Effector memory CD4-positive, alpha-beta T cell (primary cell): Measurements from ENCODE around the gene PER2.

Experiments used
- DNase-seq, 3 donors: peaks; one replicate each; pipeline ENCODE4 v3.0.0-alpha.2; 2020
- H3K27ac ChIP-seq: 2 replicates; pipeline ENCODE4 v1.7.0; 2013; ENCODE audit warnings: mild to moderate bottlenecking, low read length, moderate library complexity; ENCODE audit not compliant: insufficient read depth, poor library complexity, severe bottlenecking
- H3K27me3 ChIP-seq: replicated peaks from 2 replicates; pipeline ENCODE4 v1.7.0; 2013; ENCODE audit warnings: mild to moderate bottlenecking, low read length; ENCODE audit not compliant: insufficient read depth, control insufficient read depth, poor library complexity, severe bottlenecking
- H3K36me3 ChIP-seq: 2 replicates; pipeline ENCODE4 v1.7.0; 2013; ENCODE audit warnings: mild to moderate bottlenecking, low read length, moderate library complexity; ENCODE audit not compliant: control insufficient read depth, insufficient read depth
- H3K4me1 ChIP-seq: 2 replicates; pipeline ENCODE4 v1.7.0; 2013; ENCODE audit warnings: low read length, mild to moderate bottlenecking; ENCODE audit not compliant: control insufficient read depth, insufficient read depth, poor library complexity, severe bottlenecking
- H3K4me3 ChIP-seq: 2 replicates; pipeline ENCODE4 v1.7.0; 2013; ENCODE audit warnings: low read length, low read depth, mild to moderate bottlenecking; ENCODE audit not compliant: insufficient read depth, poor library complexity, severe bottlenecking
- H3K9me3 ChIP-seq: 2 replicates; pipeline ENCODE4 v1.7.0; 2013; ENCODE audit warnings: mild to moderate bottlenecking, low read length, moderate library complexity; ENCODE audit not compliant: control insufficient read depth

Gene PER2

DNA sequence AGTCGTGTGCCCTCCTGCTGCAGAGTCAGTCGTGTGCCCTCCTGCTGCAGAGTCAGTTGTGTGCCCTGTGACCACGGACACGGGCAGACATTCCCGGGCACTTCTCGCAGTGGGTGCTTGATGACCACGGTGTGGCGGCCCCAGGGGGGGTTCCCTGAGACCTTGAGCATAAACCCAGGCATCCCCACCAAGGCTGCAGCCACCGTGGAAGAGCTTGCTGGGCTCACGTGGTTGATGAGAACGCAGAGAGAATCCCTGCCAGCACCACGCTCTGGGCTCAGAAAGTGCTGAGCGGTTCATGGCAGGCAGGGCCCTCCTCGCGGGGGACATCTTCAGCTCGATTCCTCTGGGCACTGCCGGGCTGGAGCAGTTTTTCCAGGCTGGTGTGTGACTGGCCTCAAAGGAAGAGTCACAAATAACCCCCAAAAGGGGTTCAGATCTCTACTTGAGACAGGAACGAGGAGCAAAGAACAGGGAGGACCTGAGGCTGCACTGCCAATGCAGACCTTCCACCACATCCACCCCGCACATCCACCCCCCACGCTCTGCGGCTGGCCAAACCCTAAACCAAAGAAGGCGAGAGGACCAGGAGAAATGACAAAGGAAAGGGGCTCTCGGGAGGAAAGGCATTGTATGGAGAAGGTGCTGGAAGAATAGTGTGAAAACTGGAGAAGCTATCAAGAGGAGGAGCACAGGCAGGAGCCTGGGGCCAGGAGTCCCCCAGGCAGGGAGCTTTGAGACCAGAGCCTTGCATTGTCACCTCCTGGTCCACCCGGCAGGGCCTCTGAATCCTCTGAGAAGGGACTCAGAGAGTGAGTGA is 8.4 kb upstream of the PER2 start:
- H3K9me3 ChIP-seq = no peaks in the 10 kb centered on the region
- no peaks in the 10 kb centered on the region for H3K4me1 ChIP-seq
- no peak overlapping the region for H3K4me3 ChIP-seq
- H3K27me3 ChIP-seq = no peaks in the 10 kb centered on the region
- no peaks in the 10 kb centered on the region for H3K36me3 ChIP-seq
- no peak for DNase-seq
- H3K27ac ChIP-seq = no peak overlapping the region

DNA sequence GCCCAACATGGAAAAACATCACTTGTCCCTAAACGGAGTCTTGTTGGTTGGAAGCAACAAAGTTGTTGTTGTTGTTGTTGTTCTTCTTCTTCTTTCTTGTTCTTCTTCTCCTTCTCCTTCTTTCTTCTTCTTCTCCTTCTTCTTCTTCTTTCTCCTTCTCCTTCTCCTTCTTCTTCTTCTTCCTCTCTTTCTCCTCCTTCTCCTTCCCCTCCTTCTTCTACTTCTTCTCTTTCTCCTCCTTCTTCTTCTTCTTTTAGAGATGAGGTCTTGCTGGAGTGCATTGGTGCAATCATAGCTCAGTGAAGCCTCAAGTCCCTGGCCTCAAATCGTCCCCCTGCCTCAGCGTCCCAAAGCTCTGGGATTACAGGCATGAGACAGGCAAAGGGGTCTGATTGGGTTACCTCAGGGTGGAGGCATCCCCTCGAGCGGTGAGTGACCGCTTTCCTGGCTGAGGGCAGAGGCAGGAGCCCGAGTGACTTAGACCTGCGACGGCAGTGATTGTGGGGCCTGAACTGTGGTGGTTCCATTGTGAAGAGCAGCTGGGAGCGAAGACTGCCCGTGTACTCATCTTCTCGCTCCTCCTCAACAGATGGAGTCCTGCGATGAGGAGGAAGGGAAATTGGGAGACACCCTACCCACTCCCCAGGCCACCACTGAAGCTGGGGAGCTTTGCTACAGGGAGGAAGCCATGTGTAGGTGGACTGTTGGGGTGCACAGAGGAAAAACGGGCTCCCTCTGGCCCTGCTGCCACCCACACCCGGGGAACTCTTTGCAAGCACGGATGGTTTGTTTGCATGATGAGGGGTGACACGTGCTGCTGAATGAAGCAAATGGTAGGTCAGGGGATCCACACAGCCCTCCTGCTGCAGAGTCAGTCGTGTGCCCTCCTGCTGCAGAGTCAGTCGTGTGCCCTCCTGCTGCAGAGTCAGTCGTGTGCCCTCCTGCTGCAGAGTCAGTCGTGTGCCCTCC is 7.0 kb upstream of the PER2 start:
- no peaks in the 10 kb centered on the region for H3K27me3 ChIP-seq
- DNase-seq = no peak
- no peak overlapping the region for H3K27ac ChIP-seq
- no peaks in the 10 kb centered on the region for H3K36me3 ChIP-seq
- H3K4me3 ChIP-seq = no peak overlapping the region
- H3K4me1 ChIP-seq = no peaks in the 10 kb centered on the region
- no peaks in the 10 kb centered on the region for H3K9me3 ChIP-seq

DNA sequence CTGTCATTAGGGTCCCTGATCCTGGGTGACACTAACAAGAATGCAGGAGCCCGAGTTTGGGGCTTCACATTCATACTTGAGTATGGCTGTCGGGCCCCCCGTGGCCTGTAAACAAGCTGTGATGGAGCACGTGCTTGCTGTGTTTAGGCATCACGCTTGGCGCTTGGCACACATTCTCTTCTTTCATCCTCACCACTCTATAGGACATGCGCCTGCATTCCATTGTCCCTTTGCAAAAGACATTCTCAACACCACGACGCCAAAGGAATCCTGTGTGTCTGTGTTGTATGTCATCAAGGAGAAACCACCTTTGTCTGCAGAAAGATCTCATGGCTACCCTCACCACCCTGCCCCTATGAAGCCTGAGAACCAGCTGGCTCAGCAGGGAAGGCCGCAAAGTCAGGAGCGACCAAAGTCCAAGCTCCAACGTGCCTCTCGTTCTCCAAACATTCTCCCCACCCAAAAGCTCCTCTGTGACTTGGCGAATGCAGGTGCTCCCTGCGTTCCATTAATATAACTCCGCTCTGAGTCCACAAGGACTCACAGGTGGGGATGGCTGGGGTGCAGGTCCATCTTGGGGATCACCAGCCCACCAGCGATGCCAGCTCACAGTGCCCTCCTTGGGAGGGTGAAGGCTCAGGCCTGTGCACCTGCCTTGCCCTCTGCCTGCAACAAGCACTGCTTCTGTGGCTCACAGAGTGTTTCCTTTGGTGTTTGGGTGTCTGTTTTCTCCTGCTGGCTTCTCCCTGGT is 6.2 kb upstream of the PER2 start:
- peaks cover 2% of the 10 kb centered on the region for H3K4me1 ChIP-seq
- no peaks in the 10 kb centered on the region for H3K27me3 ChIP-seq
- DNase-seq = no peak
- no peak overlapping the region for H3K27ac ChIP-seq
- no peak overlapping the region for H3K4me3 ChIP-seq
- H3K36me3 ChIP-seq = no peaks in the 10 kb centered on the region
- no peaks in the 10 kb centered on the region for H3K9me3 ChIP-seq

DNA sequence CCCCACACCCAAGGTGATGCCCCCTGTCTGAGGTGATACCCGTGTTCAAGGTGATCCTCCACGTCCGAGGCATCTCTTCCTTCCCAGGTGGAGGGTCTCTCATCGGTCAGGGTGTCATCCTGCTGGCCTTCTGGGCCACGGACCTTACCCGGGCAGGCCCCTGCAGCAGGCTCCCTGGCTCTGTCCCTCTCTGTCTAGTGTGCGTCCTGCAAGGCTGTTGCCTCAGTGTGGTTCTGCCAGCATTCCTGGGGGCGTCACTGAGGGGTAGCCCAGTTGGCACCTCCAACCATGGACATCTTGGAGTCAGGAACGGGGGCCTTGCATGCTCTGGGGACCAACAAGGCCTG is 5.6 kb upstream of the PER2 start:
- Histone ChIP-seq H3K36me3 (no peaks in the 10 kb centered on the region), H3K4me1 (peaks cover 7% of the 10 kb centered on the region), H3K9me3 (no peaks in the 10 kb centered on the region), H3K27me3 (no peaks in the 10 kb centered on the region), H3K27ac (no peak overlapping the region), H3K4me3 (no peak overlapping the region)
- DNase-seq = no peak

DNA sequence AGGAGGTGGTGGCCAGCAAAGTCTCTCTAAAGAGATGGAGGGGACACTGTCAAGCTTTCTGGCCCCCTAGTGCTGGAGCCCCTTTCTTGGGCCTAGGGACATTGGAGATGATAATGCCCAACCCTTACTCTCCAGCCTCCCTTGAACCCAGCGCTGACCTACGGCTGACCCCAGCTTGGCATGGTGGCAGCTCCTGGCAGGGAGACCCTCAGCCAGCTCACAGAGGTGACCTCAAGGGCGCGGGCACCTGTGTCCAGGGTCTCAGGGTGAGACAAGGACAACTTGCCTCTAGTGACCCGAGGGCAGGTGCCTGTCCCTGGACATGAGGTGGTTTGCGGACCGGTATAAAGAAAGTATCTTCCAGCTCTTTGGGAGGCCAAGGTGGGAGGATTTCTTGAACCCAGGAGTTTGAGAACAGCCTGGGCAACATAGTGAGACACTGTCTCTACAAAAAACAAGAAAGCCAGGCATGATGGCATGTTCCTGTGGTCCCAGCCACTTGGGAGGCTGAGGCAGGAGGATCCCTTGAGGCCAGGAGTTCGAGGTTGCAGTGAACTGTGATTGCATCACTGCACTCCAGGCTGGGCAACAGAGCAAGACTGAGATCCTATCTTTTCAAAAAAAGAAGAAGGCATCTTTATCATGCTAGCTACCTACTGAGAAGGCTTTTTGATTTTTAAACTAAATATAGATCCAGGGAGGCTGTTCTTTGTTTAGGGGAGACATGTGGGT is 3.3 kb upstream of the PER2 start:
- Histone ChIP-seq H3K36me3 (no peaks in the 10 kb centered on the region), H3K4me1 (peaks cover 19% of the 10 kb centered on the region)
- DNase-seq = no peak

DNA sequence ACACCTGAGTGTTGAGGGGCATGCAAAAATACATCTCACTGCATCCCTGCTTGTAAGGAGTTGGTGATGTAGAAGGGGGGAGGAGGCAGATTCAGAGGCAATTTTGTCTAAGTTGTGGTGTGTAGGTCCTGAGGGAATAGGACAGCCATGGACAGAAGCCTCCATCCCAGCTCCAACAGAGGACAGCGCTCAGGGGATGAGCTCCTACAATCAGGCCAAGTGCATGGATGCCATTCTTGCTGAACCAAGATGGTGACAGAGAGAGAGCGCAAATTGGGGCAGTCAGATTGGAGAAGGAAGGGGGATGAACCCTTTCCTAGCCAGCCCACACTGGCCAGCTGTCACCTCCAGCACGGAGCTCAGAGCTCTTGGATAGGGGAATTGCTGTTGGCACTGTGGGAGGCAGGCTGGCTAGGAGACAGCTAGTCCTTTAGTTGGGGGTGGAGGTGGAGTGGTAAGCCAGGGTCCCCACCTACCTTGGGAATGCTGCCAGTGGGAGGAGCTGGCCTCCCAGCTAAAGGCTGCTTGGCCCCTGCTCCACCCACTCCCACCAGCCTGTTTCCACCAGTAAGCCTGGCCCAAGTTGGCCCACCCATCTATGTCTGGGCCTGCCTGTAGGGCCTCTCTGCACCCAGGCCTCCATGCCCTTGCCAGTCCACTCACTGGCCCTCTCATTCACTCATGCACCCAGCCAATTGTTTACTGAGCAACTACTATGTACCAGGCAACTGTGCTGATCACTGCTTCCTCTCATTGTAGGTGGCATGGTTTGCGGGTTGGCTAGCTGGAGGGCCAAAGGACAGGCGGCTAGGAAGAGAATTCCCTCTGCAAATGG is 2.5 kb upstream of the PER2 start:
- no peaks in the 10 kb centered on the region for H3K9me3 ChIP-seq
- peaks cover 19% of the 10 kb centered on the region for H3K4me1 ChIP-seq
- no peak overlapping the region for H3K4me3 ChIP-seq
- H3K36me3 ChIP-seq = no peaks in the 10 kb centered on the region
- DNase-seq = no peak
- no peaks in the 10 kb centered on the region for H3K27me3 ChIP-seq
- H3K27ac ChIP-seq = no peak overlapping the region

More for the DNA sequence above, 3.3 kb upstream of the PER2 start:
- Histone ChIP-seq H3K4me3 (no peak overlapping the region), H3K27ac (no peak overlapping the region), H3K27me3 (no peaks in the 10 kb centered on the region), H3K9me3 (no peaks in the 10 kb centered on the region)

DNA sequence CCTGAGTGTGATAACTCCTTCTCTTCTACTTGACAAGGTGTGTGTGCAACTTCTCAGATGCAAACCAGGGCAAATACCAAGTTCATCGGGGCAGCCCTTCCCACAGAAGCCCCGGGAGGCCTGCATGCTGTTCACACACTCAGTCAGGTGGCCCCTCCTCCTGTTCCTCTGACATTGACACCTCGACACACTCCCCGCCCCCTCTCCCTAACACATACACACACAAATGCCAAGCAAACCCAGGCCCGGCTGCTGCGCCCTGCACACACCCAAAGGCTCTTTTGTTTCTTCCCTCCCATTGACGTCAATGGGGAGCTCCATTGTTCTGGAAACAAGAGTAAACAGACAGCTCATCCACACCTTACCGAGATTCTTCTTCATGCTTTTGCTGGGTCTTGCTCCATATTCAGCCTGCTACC is 1.7 kb upstream of the PER2 start:
- no peak overlapping the region for H3K27ac ChIP-seq
- peak in 1 of 3 donors; percentile 11 for DNase-seq
- H3K9me3 ChIP-seq = no peaks in the 10 kb centered on the region
- H3K4me1 ChIP-seq = peaks cover 19% of the 10 kb centered on the region
- no peaks in the 10 kb centered on the region for H3K27me3 ChIP-seq
- no peak overlapping the region for H3K4me3 ChIP-seq
- H3K36me3 ChIP-seq = no peaks in the 10 kb centered on the region

DNA sequence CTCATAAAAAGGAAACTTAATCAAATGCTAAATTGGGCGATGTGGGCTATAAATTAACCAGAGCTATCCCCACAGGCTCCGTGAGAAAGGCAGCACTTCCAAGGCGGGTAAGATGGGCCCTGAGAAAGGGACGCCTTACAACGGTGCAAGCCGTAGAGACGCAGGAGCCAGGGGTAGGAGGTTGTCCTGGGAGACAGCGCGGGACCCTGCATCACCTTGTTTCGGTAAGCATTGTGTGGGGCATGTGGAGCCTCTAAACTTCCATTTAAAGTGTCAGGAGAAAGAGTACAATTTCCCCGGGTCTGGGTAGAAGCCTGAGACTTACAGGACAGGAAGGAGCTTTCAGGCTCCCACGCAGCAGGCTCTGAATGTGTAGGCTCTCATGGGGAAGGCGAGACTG is 1.2 kb upstream of the PER2 start:
- H3K4me3 ChIP-seq = peak overlapping the region; percentile 51
- H3K4me1 ChIP-seq = peaks cover 19% of the 10 kb centered on the region
- DNase-seq = no peak
- H3K27me3 ChIP-seq = no peaks in the 10 kb centered on the region
- H3K27ac ChIP-seq = no peak overlapping the region
- no peaks in the 10 kb centered on the region for H3K36me3 ChIP-seq
- no peaks in the 10 kb centered on the region for H3K9me3 ChIP-seq
